OCI-LY1 (cell line): Measurements from ENCODE around the gene RAB9B.

ENCODE experiments used
- H2AFZ ChIP-seq: fragments of 200-600 bp; sonication (generic), shearing (Covaris generic); 2 replicates; pipeline ENCODE4 v1.6.0; 2014; ENCODE audit warnings: antibody characterized with exemption, mild to moderate bottlenecking, low read length
- H3F3A ChIP-seq: fragments of 200-600 bp; sonication (generic), shearing (Covaris generic); 2 replicates; pipeline ENCODE4 v1.6.0; 2014; ENCODE audit warnings: mild to moderate bottlenecking, antibody characterized with exemption, low read length, moderate library complexity; ENCODE audit not compliant: insufficient read depth
- H3K27ac ChIP-seq: fragments of 200-600 bp; sonication (generic); 2 replicates; pipeline ENCODE4 v1.5.1; 2014; ENCODE audit warnings: low read length, mixed run types, mild to moderate bottlenecking, low read depth; ENCODE audit not compliant: poor library complexity, severe bottlenecking
- H3K27me3 ChIP-seq: fragments of 200-600 bp; sonication (generic); 2 replicates; pipeline ENCODE4 v1.6.0; 2014; ENCODE audit warnings: antibody characterized with exemption, mild to moderate bottlenecking, low read length, moderate library complexity; ENCODE audit not compliant: insufficient read depth
- H3K36me3 ChIP-seq: fragments of 200-600 bp; sonication (generic); 2 replicates; pipeline ENCODE4 v1.6.1; 2014; ENCODE audit warnings: mild to moderate bottlenecking, antibody characterized with exemption, low read length, moderate library complexity, mixed read lengths; ENCODE audit not compliant: insufficient read depth
- H3K4me1 ChIP-seq: fragments of 200-600 bp; sonication (generic); 2 replicates; pipeline ENCODE4 v1.5.1; 2014; ENCODE audit warnings: mild to moderate bottlenecking, low read length, moderate library complexity; ENCODE audit not compliant: insufficient read depth, severe bottlenecking
- H3K4me2 ChIP-seq: fragments of 200-600 bp; sonication (generic), shearing (Covaris generic); 2 replicates; pipeline ENCODE4 v1.6.1; 2014; ENCODE audit warnings: low read length
- H3K4me3 ChIP-seq: fragments of 200-600 bp; sonication (generic); 2 replicates; pipeline ENCODE4 v1.5.1; 2014; ENCODE audit warnings: low read length, low read depth, mild to moderate bottlenecking, mixed read lengths; ENCODE audit not compliant: poor library complexity, severe bottlenecking
- H3K79me2 ChIP-seq: fragments of 200-600 bp; shearing (Covaris generic); 2 replicates; pipeline ENCODE4 v1.6.1; 2016; ENCODE audit warnings: mixed run types, low read length, mixed read lengths; ENCODE audit not compliant: insufficient read depth
- H3K9ac ChIP-seq: fragments of 200-600 bp; sonication (generic), shearing (Covaris generic); 2 replicates; pipeline ENCODE4 v1.6.1; 2014; ENCODE audit warnings: mild to moderate bottlenecking, low read length, mixed read lengths
- H3K9me2 ChIP-seq: fragments of 200-600 bp; sonication (generic), shearing (Covaris generic); 2 replicates; pipeline ENCODE4 v1.6.1; 2014; ENCODE audit warnings: low read depth, mild to moderate bottlenecking, low read length, mixed read lengths
- H3K9me3 ChIP-seq: fragments of 200-600 bp; shearing (Covaris generic); 2 replicates; pipeline ENCODE4 v1.6.1; 2014; ENCODE audit warnings: low read length, mixed read lengths
- H4K20me1 ChIP-seq: fragments of 200-600 bp; sonication (generic), shearing (Covaris generic); 2 replicates; pipeline ENCODE4 v1.6.0; 2016; ENCODE audit warnings: mild to moderate bottlenecking, low read length; ENCODE audit not compliant: insufficient read depth
- EZH2 ChIP-seq: fragments of 200-600 bp; sonication (generic), shearing (Covaris generic); IDR thresholded peaks from 2 replicates; pipeline ENCODE4 v1.8.0; 2017; ENCODE audit warnings: borderline replicate concordance, mixed run types, mild to moderate bottlenecking, antibody characterized with exemption, low read length, moderate library complexity, mixed read lengths
- TF ChIP-seq, protein P1 (sequence below): fragments of 200-600 bp; sonication (generic), shearing (Covaris generic); IDR thresholded peaks from 2 replicates; pipeline ENCODE4 v1.5.1; 2017; ENCODE audit warnings: mild to moderate bottlenecking, antibody characterized with exemption, low read length, moderate library complexity, mixed read lengths

RAB9B gene

DNA sequence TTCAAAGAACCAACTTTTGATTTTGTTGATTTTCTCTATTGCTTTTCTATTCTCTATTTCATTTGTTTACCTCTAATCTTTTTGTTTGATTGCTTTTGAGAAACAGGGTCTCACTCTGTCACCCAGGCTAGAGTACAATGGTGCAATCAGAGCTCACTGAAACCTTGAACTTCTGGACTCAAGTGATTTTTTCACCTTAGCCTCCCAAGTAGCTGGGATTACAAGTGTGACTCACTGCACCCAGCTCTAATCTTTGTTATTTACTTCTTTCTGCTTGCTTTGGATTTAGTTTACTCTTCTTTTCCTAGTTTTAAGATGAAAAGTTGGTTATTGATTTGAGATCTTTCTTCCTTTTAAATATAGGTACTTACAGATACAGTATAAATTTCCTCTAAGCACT lies 26.2 kb downstream of the RAB9B start:
- Histone ChIP-seq H4K20me1 (no peaks in the 10 kb centered on the region), H3K79me2 (no peaks in the 10 kb centered on the region), H3K4me1 (no peaks in the 10 kb centered on the region), H3K4me2 (no peak overlapping the region), H3K36me3 (no peaks in the 10 kb centered on the region), H3K4me3 (no peak overlapping the region), H3K9me3 (no peaks in the 10 kb centered on the region), H3K9ac (no peak overlapping the region), H3K27me3 (no peaks in the 10 kb centered on the region), H3F3A (no peaks in the 10 kb centered on the region), H3K9me2 (no peaks in the 10 kb centered on the region), H2AFZ (no peak overlapping the region), H3K27ac (no peak overlapping the region)
- TF ChIP-seq, protein P1, sequence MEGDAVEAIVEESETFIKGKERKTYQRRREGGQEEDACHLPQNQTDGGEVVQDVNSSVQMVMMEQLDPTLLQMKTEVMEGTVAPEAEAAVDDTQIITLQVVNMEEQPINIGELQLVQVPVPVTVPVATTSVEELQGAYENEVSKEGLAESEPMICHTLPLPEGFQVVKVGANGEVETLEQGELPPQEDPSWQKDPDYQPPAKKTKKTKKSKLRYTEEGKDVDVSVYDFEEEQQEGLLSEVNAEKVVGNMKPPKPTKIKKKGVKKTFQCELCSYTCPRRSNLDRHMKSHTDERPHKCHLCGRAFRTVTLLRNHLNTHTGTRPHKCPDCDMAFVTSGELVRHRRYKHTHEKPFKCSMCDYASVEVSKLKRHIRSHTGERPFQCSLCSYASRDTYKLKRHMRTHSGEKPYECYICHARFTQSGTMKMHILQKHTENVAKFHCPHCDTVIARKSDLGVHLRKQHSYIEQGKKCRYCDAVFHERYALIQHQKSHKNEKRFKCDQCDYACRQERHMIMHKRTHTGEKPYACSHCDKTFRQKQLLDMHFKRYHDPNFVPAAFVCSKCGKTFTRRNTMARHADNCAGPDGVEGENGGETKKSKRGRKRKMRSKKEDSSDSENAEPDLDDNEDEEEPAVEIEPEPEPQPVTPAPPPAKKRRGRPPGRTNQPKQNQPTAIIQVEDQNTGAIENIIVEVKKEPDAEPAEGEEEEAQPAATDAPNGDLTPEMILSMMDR = no peak
- no peak for TF ChIP-seq EZH2

DNA sequence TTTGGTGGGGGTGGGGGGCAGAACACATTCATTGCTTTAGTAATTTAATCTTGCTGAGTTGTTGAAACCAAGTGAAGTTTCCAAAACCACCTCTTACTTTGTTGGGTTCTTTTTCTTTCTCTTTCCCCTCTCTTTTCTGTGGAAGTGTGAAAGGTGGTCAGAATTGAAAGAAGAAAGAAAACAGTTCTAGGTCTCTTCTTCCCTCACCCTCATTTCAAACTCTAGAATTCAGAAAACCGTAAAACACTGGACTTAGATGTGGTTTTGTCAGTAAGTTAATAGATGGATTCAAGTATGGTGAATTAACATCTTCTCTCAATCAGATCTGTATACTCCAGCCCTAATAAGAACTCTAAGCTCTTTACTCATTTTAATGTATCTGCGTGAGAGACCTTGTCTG lies 31.7 kb downstream of the RAB9B start:
- H3K9me3 ChIP-seq = no peaks in the 10 kb centered on the region
- H3K36me3 ChIP-seq = no peaks in the 10 kb centered on the region
- H4K20me1 ChIP-seq = no peaks in the 10 kb centered on the region
- no peaks in the 10 kb centered on the region for H3K79me2 ChIP-seq
- no peak overlapping the region for H3K4me2 ChIP-seq
- H3K9me2 ChIP-seq = no peaks in the 10 kb centered on the region
- H3K4me3 ChIP-seq = no peak overlapping the region
- no peak overlapping the region for H2AFZ ChIP-seq
- H3F3A ChIP-seq = no peaks in the 10 kb centered on the region
- no peaks in the 10 kb centered on the region for H3K27me3 ChIP-seq
- no peaks in the 10 kb centered on the region for H3K4me1 ChIP-seq
- TF ChIP-seq EZH2 = no peak
- TF ChIP-seq, protein P1 = no peak
- H3K9ac ChIP-seq = no peak overlapping the region
- H3K27ac ChIP-seq = no peak overlapping the region

DNA sequence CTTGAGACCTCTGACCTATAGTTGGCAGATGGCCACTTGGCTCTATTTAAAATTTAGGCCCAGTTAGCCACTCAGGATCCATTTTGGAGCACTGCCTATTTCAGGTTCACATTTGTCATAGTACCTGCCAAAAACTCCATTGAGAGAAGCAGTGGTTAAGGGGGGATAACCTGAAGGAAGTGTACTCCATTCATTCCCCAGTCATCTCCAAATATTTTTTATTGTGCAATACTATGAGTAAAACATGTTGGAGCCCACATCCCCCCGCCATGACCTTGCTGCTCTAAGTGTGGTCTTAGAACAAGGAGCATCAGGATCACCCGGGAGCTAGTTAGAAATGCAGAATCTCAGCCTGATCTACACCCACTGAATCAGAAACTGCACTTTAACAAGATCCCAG lies 34.4 kb downstream of the RAB9B start:
- H3K36me3 ChIP-seq = no peaks in the 10 kb centered on the region
- H3K27ac ChIP-seq = no peak overlapping the region
- TF ChIP-seq, protein P1 = no peak
- TF ChIP-seq EZH2 = no peak
- H3K9me2 ChIP-seq = no peaks in the 10 kb centered on the region
- H3K27me3 ChIP-seq = no peaks in the 10 kb centered on the region
- H3K9me3 ChIP-seq = no peaks in the 10 kb centered on the region
- H4K20me1 ChIP-seq = no peaks in the 10 kb centered on the region
- no peaks in the 10 kb centered on the region for H3K4me1 ChIP-seq
- H3K4me2 ChIP-seq = no peak overlapping the region
- no peaks in the 10 kb centered on the region for H3K79me2 ChIP-seq
- H3K4me3 ChIP-seq = no peak overlapping the region
- no peak overlapping the region for H3K9ac ChIP-seq
- H3F3A ChIP-seq = no peaks in the 10 kb centered on the region
- H2AFZ ChIP-seq = no peak overlapping the region
